GM12865 (cell line): Measurements from ENCODE around the gene SPEM1.

Experiments
- DNase-seq: peaks from one replicate; pipeline ENCODE4 v3.0.0; 2010; ENCODE audit warnings: low read depth
- H3K4me3 ChIP-seq: 2 replicates; pipeline ENCODE4 v1.5.1; 2011; ENCODE audit warnings: mild to moderate bottlenecking, low read depth, low read length, control low read depth
- TF ChIP-seq, protein P1 (sequence below): IDR thresholded peaks from 2 replicates; pipeline ENCODE4 v1.5.1; 2011; ENCODE audit warnings: low read length, control low read depth, low read depth, inconsistent platforms; ENCODE audit not compliant: insufficient read depth; ENCODE audit errors: missing control alignments

Gene SPEM1

DNA sequence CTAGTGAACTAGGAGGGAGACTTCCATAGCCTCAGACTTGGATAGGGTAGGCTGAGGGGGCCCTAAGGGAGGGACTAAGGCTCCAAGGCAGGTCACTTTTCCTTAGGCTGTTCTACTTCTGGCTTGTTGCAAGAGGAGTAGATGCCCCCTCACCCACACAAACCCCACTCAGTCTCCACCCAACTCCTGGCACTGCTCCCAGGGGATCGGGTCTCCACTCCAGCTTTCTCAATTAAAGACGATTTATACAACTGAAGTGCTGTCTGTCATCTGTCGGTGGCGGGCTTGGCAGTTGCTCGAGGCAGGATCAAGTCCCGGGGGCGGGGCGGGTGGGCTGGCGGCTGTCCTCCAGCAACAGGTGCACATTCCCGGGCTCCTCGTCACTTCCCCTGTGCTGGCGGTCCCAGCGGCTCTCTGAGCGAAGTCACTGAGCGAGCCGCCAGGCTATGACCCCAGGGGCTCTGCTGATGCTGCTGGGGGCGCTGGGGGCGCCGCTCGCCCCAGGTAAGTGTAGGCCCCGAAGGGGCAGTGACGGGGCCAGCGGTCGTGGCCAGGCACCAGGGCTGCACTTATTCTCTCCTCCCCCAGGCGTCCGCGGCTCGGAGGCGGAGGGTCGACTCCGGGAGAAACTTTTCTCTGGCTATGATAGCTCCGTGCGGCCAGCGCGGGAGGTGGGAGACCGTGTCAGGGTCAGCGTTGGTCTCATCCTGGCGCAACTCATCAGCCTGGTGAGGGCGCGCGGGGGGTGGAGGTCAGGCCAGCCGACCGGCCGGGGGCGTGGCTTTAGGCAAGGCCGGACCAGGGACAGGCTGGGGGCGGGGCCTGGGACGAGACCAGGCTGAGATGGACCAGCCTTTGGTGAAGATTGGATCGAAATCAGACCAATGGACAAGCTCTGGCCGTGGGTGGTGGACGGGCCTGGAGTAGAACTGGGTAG is 24.8 kb downstream of the SPEM1 start, which contains the start of gene CHRNB1:
Gene CHRNB1, plus strand, starts transcription at position 380 of the 937 bp plus-strand sequence. Its CDS starts 67 bp downstream, at position 447.
- H3K4me3 ChIP-seq = peak within 1 kb of the TSS; percentile 26
- TF ChIP-seq, protein P1, sequence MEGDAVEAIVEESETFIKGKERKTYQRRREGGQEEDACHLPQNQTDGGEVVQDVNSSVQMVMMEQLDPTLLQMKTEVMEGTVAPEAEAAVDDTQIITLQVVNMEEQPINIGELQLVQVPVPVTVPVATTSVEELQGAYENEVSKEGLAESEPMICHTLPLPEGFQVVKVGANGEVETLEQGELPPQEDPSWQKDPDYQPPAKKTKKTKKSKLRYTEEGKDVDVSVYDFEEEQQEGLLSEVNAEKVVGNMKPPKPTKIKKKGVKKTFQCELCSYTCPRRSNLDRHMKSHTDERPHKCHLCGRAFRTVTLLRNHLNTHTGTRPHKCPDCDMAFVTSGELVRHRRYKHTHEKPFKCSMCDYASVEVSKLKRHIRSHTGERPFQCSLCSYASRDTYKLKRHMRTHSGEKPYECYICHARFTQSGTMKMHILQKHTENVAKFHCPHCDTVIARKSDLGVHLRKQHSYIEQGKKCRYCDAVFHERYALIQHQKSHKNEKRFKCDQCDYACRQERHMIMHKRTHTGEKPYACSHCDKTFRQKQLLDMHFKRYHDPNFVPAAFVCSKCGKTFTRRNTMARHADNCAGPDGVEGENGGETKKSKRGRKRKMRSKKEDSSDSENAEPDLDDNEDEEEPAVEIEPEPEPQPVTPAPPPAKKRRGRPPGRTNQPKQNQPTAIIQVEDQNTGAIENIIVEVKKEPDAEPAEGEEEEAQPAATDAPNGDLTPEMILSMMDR = no peak
- DNase-seq = peak; percentile 35

DNA sequence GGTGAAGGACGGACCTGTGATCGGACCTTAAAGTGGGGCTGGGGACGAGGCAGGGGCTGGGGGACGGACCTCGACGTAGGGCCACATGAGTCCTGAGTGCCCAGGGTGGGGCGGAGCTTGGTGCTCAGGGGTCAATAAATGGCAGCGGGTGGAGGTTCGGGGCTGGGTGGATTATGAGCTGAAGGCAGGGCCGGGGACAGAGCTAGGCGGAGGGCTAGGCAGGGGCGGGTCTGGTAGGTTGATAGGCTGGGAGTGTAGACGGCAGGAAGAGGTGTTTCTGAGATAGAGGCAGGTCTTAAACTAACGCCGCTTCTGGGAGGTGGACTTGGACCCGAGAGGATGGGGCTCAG is 25.5 kb downstream of the SPEM1 start:
- no peak overlapping the region for H3K4me3 ChIP-seq
- DNase-seq = no peak
- TF ChIP-seq, protein P1 = no peak

DNA sequence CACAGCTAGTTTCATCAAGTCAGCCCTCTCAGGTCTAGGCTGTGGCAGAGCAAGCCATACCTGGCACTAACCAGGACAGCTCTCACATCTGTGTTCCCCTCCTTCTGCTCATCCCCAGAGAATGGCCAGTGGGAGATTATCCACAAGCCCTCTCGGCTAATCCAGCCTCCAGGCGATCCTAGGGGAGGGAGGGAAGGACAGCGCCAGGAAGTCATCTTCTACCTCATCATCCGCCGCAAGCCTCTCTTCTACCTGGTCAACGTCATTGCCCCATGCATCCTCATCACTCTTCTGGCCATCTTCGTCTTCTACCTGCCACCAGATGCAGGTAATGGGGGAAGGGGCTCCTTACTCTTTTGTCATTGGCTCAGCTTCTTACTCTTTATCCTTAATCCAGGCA is 28.3 kb downstream of the SPEM1 start:
- DNase-seq = no peak
- TF ChIP-seq, protein P1 = no peak
- no peak overlapping the region for H3K4me3 ChIP-seq

DNA sequence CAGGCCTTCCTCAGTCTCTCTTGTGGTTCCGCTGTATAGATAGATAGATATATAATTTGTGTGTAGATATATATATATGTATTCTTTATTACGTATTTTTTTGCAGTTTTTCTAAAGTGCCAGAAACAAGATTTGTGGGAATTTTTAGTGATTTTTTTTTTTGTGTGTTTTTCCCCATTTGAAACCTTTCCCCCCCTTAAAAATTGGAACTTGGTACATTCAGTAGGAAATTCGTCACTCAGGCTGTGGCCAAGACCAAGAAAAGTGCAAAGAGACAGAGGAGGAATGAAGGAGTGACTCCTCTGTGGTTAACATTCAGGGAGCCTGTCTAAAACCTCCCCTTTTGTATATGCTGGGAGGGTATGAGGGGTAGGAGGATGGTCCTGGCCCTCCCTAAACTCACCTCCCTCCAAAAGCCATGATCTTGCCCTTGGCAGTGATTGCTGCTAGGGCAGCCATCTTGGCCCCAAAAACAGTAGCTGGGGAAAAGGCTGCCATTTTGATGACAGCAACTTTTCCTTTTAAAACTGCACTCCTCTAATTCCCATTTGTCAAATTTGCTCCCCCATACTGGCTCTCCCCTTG is 39.9 kb downstream of the SPEM1 start:
- no peak overlapping the region for H3K4me3 ChIP-seq
- DNase-seq = no peak
- TF ChIP-seq, protein P1 = no peak

DNA sequence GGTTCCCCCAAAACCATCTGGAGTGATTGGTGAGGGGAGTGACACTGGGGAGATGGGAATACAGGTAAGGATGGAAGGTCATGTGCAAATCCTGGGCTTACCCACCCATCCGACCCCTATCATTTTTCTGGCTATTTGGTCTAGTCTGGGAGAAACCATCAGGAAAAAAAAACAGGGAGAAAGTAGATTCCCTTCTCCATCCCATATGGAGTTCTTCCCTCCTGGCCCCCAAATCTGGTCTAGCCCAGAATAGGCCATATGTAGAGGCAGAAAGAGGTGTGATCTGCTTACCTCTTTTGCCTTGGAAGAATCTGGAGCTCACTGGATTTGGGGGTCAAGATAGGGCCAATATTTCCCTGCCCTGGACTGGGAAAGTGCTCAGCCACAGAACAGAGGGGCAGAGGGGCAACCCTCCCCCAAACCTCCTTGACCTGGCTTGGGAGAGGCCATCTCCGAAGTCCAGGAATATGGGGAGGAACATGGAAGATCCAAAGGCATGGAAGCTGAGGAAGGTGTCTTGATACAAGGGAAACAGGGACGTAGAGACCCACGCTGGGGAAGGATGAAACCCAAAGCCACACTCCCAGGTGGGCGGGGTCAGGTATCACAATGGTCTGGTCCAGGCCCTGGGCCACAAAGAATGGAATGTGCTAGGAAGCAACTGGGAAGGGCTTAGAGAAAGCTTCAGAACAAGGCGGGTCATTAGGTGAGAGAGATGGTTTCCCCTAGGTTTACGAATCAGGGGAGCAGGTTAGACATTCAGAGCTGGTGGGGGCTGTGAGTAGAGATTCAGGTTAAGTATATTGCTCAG is 40.9 kb downstream of the SPEM1 start:
- no peak for DNase-seq
- no peak overlapping the region for H3K4me3 ChIP-seq
- TF ChIP-seq, protein P1 = no peak

DNA sequence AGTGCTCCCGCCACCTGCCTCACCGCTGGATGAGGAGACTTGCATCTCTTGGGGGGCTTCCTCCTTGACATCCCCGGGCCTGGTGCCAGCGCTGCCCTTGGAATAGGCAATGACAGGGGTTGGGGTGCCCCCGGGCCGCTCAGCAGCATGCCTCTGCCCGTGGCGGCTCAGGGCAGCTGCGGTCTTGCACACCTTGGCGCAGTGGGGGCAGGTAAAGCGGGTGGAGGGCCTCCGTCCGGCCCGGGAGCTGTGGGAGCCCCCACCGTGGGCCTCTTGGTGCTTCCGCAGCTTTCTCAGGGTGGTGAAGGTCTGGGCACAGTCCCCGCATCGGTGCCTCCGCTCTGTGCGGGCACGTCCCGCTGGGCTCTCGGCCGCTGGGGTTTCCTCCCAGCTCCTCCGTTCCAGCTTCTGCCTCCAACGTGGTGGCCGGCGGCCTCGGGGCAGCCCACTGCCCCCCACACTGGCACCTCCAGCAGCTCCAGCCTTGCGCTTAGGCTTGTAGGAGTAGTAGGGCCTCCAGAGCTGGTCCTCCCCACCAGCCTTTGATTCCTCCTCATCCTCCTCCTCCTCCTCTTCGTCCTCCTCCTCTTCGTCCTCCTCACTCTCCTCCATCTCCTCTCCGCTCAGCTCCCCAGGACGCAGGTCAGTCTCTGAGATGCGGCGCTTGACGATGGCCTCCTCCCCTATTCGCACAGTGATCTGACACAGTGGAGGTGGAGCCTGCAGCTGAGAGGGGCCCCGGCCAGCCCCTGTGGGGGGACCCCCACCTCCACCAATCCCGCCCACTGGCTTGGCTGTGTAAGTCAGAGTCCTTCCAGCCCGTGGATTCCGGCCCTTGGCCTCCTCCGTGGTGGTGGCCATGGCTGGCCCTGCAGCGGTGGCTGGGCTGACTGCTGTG is 42.6 kb downstream of the SPEM1 start:
- H3K4me3 ChIP-seq = no peak overlapping the region
- TF ChIP-seq, protein P1 = no peak
- no peak for DNase-seq
